ENCODE data around the gene RNU1-2. TPM values are rescaled to one million over a fixed set of nuclear protein-coding genes. Genes with fewer than 3 reads are reported as not detected.
"Not testable (repeated sequence)": the region's sequence is repeated elsewhere in the genome, so short reads cannot be mapped to it uniquely, and the experiment has no call there.

Gene RNU1-2
- polyA plus RNA-seq, 1 donor, result 3.2 TPM

DNA sequence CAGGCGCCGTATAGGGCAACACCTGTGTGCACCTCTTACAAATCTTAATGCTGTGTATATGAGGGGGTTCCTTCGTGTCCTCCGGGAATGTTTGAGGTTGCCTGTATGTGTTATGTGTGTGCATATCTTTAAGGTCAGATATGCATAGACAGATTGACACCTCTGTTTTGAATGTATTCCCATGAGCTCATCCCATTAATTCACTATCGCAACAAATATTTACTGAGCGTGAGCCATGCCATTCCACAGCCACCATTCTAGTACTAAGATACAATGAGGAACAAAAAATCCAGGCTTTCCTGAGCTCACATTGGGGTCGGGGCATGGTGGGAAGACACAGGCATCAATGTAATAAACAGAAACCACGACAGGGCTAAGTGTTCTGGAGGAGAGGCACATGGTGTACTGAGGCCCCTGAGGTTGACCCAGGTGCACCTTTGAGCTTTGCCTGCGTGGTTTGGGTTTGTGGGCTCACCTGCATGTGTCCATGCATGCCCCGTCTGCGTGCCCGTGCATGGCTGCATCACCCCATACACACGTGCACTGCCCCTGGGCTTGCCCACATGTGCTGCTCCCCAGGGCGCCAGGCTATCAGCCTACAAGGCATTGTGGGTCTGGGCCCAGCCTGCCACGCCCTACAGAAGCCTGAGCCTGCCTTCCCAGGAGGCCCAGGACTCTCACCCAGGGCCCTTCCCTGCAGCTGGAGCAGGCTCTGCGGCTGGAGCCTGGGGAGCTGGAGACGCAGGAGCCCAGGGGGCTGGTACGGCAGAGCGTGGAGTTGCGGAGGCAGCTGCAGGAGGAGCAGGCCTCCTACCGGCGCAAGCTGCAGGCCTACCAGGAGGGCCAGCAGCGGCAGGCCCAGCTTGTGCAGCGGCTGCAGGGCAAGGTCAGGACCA lies 33.6 kb downstream of the RNU1-2 start:
- WGBS (ENCODE audit: insufficient coverage, low lambda C conversion rate), result 81% methylated on average over 4 of the region's 24 CpGs
- H3K27me3 ChIP-seq (ENCODE audit: control insufficient read depth, insufficient read depth, low read length); H3K27ac ChIP-seq (ENCODE audit: low read length); DNase-seq; H3K9me3 ChIP-seq (ENCODE audit: control insufficient read depth, low read depth, low read length); H3K4me3 ChIP-seq (ENCODE audit: low read length); H3K36me3 ChIP-seq (ENCODE audit: control insufficient read depth, insufficient read depth, low read length); H3K4me1 ChIP-seq (ENCODE audit: control insufficient read depth, insufficient read depth, low read length): not testable (repeated sequence)

DNA sequence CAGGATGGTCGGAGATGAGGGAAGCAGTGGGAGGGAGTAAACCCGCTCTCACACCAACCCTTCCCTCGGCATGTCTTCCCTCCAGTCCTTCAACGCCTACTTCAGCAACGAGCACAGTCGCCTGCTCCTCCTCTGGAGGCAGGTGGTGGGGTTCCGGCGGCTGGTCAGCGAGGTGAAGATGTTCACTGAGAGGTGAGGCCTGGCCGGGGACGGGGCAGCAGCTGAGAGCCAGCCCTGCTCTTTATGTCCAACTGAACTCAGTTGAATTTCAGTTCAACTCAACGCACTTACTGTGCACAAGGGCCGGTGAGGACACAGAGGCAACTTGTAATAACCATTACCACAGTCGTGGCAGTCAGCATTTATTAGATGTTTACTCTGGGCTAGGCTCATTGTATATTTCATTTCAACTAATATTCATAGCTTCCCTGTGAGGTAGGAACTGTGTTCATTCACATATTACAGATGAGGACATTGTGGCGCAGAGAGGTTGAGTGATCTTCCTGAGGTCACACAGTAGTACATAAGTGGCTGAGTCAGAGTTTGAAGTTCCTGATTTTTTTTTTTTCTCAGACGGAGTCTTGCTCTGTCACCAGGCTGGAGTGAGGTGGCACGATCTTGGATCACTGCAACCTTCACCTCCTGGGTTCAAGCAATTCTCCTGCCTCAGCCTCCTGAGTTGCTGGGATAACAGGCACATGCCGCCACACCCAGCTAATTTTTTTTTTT lies 35.6 kb downstream of the RNU1-2 start:
- H3K9me3 ChIP-seq (ENCODE audit: control insufficient read depth, low read depth, low read length); H3K4me1 ChIP-seq (ENCODE audit: control insufficient read depth, insufficient read depth, low read length); H3K4me3 ChIP-seq (ENCODE audit: low read length); DNase-seq; H3K27me3 ChIP-seq (ENCODE audit: control insufficient read depth, insufficient read depth, low read length); H3K27ac ChIP-seq (ENCODE audit: low read length); H3K36me3 ChIP-seq (ENCODE audit: control insufficient read depth, insufficient read depth, low read length): not testable (repeated sequence)
- WGBS (ENCODE audit: insufficient coverage, low lambda C conversion rate), result 85% methylated on average over 5 of the region's 18 CpGs

DNA sequence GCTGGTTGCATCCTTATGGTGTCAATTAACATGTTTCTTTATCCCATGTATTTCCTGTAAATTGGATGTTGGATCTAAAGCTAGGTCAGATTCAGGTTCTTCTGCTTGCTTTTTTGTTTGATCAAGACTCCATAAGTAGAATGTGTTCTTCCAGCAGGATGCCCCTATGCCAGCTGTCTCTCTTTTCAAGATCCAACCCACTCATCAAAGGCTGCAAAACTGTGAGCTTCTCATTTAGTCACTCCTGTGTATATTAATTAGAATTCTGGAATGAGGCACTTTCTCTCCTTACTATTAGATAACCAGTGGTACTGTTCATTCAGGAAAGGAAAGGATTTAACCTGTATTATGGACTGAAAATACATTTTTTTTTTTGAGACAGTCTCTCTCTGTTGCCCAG lies 38.2 kb downstream of the RNU1-2 start:
- H3K4me3 ChIP-seq (ENCODE audit: low read length); H3K4me1 ChIP-seq (ENCODE audit: control insufficient read depth, insufficient read depth, low read length); DNase-seq; H3K27ac ChIP-seq (ENCODE audit: low read length); H3K36me3 ChIP-seq (ENCODE audit: control insufficient read depth, insufficient read depth, low read length); H3K9me3 ChIP-seq (ENCODE audit: control insufficient read depth, low read depth, low read length); H3K27me3 ChIP-seq (ENCODE audit: control insufficient read depth, insufficient read depth, low read length): not testable (repeated sequence)

DNA sequence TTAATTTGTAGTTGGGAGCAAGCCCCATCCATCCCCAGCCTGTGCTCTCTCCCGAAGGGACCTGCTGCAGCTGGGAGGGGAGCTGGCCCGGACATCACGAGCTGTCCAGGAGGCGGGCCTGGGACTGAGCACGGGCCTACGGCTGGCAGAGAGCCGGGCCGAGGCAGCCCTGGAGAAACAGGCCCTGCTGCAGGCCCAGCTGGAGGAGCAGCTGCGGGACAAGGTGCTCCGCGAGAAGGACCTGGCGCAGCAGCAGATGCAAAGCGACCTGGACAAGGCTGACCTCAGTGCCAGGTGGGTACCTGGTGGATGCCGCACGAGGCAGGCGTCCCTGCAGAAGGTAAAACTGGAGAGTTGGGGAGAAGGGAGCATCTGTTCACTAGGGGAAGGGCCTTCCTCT lies 40.8 kb downstream of the RNU1-2 start:
- not testable (repeated sequence) for H3K36me3 ChIP-seq (ENCODE audit: control insufficient read depth, insufficient read depth, low read length); H3K4me1 ChIP-seq (ENCODE audit: control insufficient read depth, insufficient read depth, low read length); H3K27me3 ChIP-seq (ENCODE audit: control insufficient read depth, insufficient read depth, low read length); H3K4me3 ChIP-seq (ENCODE audit: low read length); H3K9me3 ChIP-seq (ENCODE audit: control insufficient read depth, low read depth, low read length); DNase-seq; H3K27ac ChIP-seq (ENCODE audit: low read length)
- no CpG with 5 or more reads among the region's 16 CpGs for WGBS (ENCODE audit: insufficient coverage, low lambda C conversion rate)

DNA sequence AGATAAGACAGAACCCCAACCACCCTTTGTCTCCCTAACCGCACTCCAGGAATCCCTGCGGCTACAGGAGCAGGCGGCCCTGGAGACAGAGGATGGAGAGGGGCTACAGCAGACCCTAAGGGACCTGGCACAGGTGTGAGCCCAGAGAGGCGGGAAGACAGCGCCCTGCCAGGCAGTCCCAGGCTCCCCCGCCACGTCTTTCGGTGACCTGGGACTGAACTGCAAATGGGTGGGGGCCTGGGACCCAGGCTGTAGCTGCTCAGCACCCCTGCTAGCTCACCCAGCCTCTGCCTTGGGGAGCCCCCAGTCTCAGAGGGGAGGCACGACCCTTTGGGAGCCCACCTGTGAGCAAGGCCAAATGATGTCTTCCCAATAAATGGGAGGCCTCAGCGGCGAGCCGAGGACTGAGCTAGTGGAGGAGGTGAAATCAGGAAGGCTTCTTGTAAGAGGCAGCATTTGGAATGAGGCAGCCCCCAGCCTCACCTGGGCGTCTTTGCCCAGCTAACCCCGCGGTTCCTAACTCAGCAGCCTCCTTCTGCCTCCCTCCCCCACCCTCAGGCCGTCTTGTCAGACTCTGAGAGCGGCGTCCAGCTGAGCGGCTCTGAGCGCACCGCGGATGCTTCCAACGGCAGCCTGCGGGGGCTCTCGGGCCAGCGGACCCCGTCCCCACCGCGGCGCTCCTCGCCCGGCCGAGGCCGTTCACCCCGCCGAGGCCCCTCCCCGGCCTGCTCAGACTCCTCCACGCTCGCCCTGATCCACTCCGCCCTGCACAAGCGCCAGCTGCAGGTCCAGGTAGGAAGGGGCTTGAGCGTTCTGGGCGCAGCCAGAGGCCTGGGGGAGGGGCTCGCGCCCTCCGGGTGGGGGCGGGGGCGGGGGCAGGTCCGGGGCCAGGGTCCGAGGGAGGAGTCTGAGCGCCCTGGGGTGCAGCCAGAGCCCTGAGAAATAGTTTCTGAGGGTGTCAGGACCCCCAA lies 42.9 kb downstream of the RNU1-2 start:
- Histone ChIP-seq H3K36me3 (ENCODE audit: control insufficient read depth, insufficient read depth, low read length) (peaks cover 2% of the 10 kb centered on the region), H3K4me1 (ENCODE audit: control insufficient read depth, insufficient read depth, low read length) (no peaks in the 10 kb centered on the region), H3K27ac (ENCODE audit: low read length) (no peak overlapping the region), H3K4me3 (ENCODE audit: low read length) (no peak overlapping the region), H3K27me3 (ENCODE audit: control insufficient read depth, insufficient read depth, low read length) (no peaks in the 10 kb centered on the region), H3K9me3 (ENCODE audit: control insufficient read depth, low read depth, low read length) (no peaks in the 10 kb centered on the region)
- DNase-seq, result no peak
- WGBS (ENCODE audit: insufficient coverage, low lambda C conversion rate), result no CpG with 5 or more reads among the region's 51 CpGs

DNA sequence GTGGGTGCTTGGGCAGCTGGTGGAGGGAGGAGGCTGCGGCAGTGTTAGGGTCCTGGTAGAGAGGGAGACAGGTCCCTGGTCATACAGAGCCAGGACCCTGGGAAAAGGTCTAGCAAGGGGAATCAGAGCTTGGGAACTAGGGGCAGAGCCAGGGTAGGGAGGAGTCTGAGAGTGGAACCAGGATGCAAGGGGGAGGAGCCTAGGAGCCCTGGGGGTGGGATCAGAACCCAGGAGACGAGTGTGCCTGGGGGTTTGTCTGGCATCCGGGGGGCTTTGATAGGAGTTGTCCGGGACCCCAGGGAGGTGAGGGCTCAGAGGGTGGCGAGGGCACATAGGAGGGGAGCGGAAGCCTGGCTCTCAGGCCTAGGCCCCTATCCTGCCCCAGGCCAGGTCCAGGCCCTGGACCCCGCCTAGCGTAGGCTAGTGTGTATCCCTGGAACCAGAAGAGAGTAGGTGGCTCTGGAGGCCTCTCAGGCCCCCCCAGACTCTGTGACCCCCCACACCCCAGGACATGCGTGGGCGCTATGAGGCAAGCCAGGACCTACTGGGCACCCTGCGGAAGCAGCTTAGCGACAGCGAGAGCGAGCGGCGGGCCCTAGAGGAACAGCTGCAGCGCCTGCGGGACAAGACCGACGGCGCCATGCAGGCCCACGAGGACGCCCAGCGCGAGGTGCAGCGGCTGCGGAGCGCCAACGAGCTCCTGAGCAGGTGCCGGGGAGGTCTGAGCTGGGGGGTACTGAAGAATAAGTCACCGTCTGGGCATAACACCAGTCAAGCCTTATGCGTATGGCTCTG lies 43.8 kb downstream of the RNU1-2 start:
- not testable (repeated sequence) for H3K9me3 ChIP-seq (ENCODE audit: control insufficient read depth, low read depth, low read length); H3K4me3 ChIP-seq (ENCODE audit: low read length); H3K27me3 ChIP-seq (ENCODE audit: control insufficient read depth, insufficient read depth, low read length); DNase-seq; H3K4me1 ChIP-seq (ENCODE audit: control insufficient read depth, insufficient read depth, low read length); H3K36me3 ChIP-seq (ENCODE audit: control insufficient read depth, insufficient read depth, low read length); H3K27ac ChIP-seq (ENCODE audit: low read length)
- 95% methylated on average over 4 of the region's 32 CpGs for WGBS (ENCODE audit: insufficient coverage, low lambda C conversion rate)

DNA sequence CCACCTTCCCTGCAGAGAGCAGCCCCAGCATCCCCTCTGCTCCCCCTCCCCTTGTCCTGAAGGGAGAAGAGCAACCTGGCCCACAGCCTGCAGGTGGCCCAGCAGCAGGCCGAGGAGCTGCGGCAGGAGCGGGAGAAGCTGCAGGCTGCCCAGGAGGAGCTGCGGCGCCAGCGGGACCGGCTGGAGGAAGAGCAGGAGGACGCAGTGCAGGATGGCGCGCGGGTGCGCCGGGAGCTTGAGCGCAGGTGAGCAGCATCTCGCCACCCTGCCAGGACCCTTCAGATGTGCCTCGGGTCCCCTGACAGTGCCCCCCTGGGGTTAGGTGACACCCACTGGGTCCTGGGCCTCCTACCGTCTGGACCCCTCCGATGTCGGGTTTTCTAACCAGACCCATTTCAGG lies 48.3 kb downstream of the RNU1-2 start:
- Histone ChIP-seq H3K4me1 (ENCODE audit: control insufficient read depth, insufficient read depth, low read length) (no peaks in the 10 kb centered on the region), H3K27me3 (ENCODE audit: control insufficient read depth, insufficient read depth, low read length) (no peaks in the 10 kb centered on the region), H3K4me3 (ENCODE audit: low read length) (no peak overlapping the region), H3K36me3 (ENCODE audit: control insufficient read depth, insufficient read depth, low read length) (peaks cover 8% of the 10 kb centered on the region), H3K9me3 (ENCODE audit: control insufficient read depth, low read depth, low read length) (no peaks in the 10 kb centered on the region), H3K27ac (ENCODE audit: low read length) (no peak overlapping the region)
- DNase-seq, result no peak
- WGBS (ENCODE audit: insufficient coverage, low lambda C conversion rate), result no CpG with 5 or more reads among the region's 19 CpGs

DNA sequence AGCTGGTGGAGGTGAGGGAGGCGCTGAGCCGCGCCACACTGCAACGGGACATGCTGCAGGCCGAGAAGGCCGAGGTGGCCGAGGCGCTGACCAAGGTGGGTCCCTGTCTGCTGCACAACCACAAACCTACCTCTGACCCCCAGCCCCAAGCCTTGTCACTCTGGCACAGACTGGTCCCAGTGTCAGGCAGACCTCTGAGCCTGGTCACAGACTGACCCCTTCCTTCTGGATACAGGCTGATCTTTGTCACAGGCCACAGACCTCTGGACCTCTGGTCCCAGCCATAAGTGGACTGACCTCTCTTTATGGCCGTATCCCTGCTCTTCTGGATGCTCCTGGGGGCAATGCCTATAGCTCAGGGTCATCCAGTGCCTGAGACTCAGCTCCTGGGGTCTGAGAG lies 49.7 kb downstream of the RNU1-2 start:
- H3K9me3 ChIP-seq (ENCODE audit: control insufficient read depth, low read depth, low read length); H3K4me1 ChIP-seq (ENCODE audit: control insufficient read depth, insufficient read depth, low read length); H3K27ac ChIP-seq (ENCODE audit: low read length); H3K27me3 ChIP-seq (ENCODE audit: control insufficient read depth, insufficient read depth, low read length); H3K36me3 ChIP-seq (ENCODE audit: control insufficient read depth, insufficient read depth, low read length); DNase-seq; H3K4me3 ChIP-seq (ENCODE audit: low read length): not testable (repeated sequence)
- WGBS (ENCODE audit: insufficient coverage, low lambda C conversion rate), result no CpG with 5 or more reads among the region's 9 CpGs

All from large intestine (tissue), 3 donors.